Keratinocyte (primary cell): Measurements from ENCODE around the gene ALS2CL. TPM values are rescaled to one million over a fixed set of nuclear protein-coding genes. Genes with fewer than 3 reads are reported as not detected.

Source experiments
- DNase-seq: peaks from one replicate; pipeline ENCODE4 v3.0.0-alpha.2; 2011; ENCODE audit warnings: low read depth, missing footprints, low spot score
- FAIRE-seq: peaks from 2 replicates; lab custom pipeline; 2011; peaks lifted over from hg19 to GRCh38; lab: Jason Lieb, UNC
- H2AFZ ChIP-seq: 2 replicates; pipeline ENCODE4 v1.6.0; 2012; ENCODE audit warnings: low read length, control low read depth, inconsistent platforms; ENCODE audit not compliant: control insufficient read depth
- H3K27ac ChIP-seq: 2 replicates; pipeline ENCODE4 v1.5.1; 2011; ENCODE audit warnings: low read length; ENCODE audit not compliant: control insufficient read depth, insufficient read depth
- H3K27me3 ChIP-seq: 3 replicates; pipeline ENCODE4 v1.6.0; 2011; ENCODE audit warnings: low read length; ENCODE audit not compliant: control insufficient read depth, insufficient read depth; ENCODE audit errors: extremely low read depth
- H3K36me3 ChIP-seq, 2 experiments: 2 replicates in 1 of 2; 3 replicates in 1 of 2; pipeline ENCODE4 v1.5.1; 2011; ENCODE audit warnings: low read length in 2 of 2, mild to moderate bottlenecking in 1 of 2; ENCODE audit not compliant: control insufficient read depth in 2 of 2, insufficient read depth in 2 of 2; ENCODE audit errors: extremely low read depth in 1 of 2
- H3K4me1 ChIP-seq: 3 replicates; pipeline ENCODE4 v1.5.1; 2011; ENCODE audit warnings: low read length; ENCODE audit not compliant: control insufficient read depth, insufficient read depth; ENCODE audit errors: extremely low read depth
- H3K4me2 ChIP-seq: 3 replicates; pipeline ENCODE4 v1.6.0; 2011; ENCODE audit warnings: low read depth, low read length; ENCODE audit not compliant: control insufficient read depth, insufficient read depth; ENCODE audit errors: extremely low read depth
- H3K4me3 ChIP-seq, 3 experiments: fragments of 200-600 bp in 1 of 3; sonication (generic) in 1 of 3; 2 replicates in 2 of 3; 3 replicates in 1 of 3; pipeline ENCODE4 v1.5.1; 2011 to 2016; ENCODE audit warnings: low read length in 3 of 3, mild to moderate bottlenecking in 3 of 3, control low read depth in 2 of 3, inconsistent platforms in 1 of 3, low read depth in 1 of 3, mixed read lengths in 1 of 3, mixed run types in 1 of 3, moderate library complexity in 1 of 3; ENCODE audit not compliant: control insufficient read depth in 2 of 3, insufficient read depth in 2 of 3; ENCODE audit errors: extremely low read depth in 1 of 3
- H3K79me2 ChIP-seq: 2 replicates; pipeline ENCODE4 v1.6.0; 2012; ENCODE audit warnings: low read length; ENCODE audit not compliant: control insufficient read depth, insufficient read depth
- H3K9ac ChIP-seq: 3 replicates; pipeline ENCODE4 v1.6.0; 2011; ENCODE audit warnings: low read length; ENCODE audit not compliant: control insufficient read depth, insufficient read depth; ENCODE audit errors: extremely low read depth
- H3K9me1 ChIP-seq: 3 replicates; pipeline ENCODE4 v1.6.0; 2011; ENCODE audit warnings: low read length; ENCODE audit not compliant: control insufficient read depth, insufficient read depth; ENCODE audit errors: extremely low read depth
- H3K9me3 ChIP-seq: 2 replicates; pipeline ENCODE4 v1.5.1; 2012; ENCODE audit warnings: low read depth, low read length; ENCODE audit not compliant: control insufficient read depth
- H4K20me1 ChIP-seq: 3 replicates; pipeline ENCODE4 v1.6.0; 2011; ENCODE audit warnings: low read length; ENCODE audit not compliant: control insufficient read depth, insufficient read depth; ENCODE audit errors: extremely low read depth
- EZH2 ChIP-seq: IDR thresholded peaks from one replicate; pipeline ENCODE4 v1.6.1; 2012; ENCODE audit warnings: inconsistent platforms, mild to moderate bottlenecking, low read length, moderate library complexity
- dilution Hi-C: fragments of 300-500 bp; cut with MboI; formaldehyde crosslinking; loops from one replicate; pipeline ENCODE4 v1.7.0; 2020; ENCODE audit warnings: low sequenced_read_pairs; ENCODE audit not compliant: extremely low pct_ligation_motif_present
- polyA plus RNA-seq, 5 experiments: library from polyadenylated mRNA; depleted of rRNA in 3 of 5; stranded (reverse) in 3 of 5; stranded (forward) in 1 of 5; unstranded in 1 of 5; fragments of >200 nt; gene quantifications; 1 replicate in 1 of 5; 2 replicates in 3 of 5; 3 replicates in 1 of 5; pipeline versions ENCODE4 v1.2.1 to v1.2.3, GENCODE V29; 2011 to 2012; ENCODE audit warnings: missing spikeins in 2 of 5, low read depth in 1 of 5, low replicate concordance in 1 of 5
- small RNA-seq, 3 experiments: library from RNA; depleted of rRNA; stranded (forward); fragments of <200 nt; gene quantifications; one replicate each; pipeline ENCODE3, GENCODE V24; 2012; ENCODE audit warnings: low read depth in 3 of 3, low replicate concordance in 1 of 3; ENCODE audit not compliant: insufficient read length in 3 of 3
- TF ChIP-seq, protein P1 (sequence below), 3 experiments: IDR thresholded peaks in 1 of 3; conservative IDR thresholded peaks in 1 of 3; optimal IDR thresholded peaks in 1 of 3; 2 replicates in 2 of 3; 3 replicates in 1 of 3; pipeline versions ENCODE3 to v1.5.1; 2011; ENCODE audit warnings: low read length in 3 of 3, mild to moderate bottlenecking in 3 of 3, moderate library complexity in 2 of 3, control low read depth in 1 of 3, inconsistent platforms in 1 of 3; ENCODE audit not compliant: insufficient read depth in 2 of 3; ENCODE audit errors: extremely low read depth in 1 of 3

The ALS2CL gene
- polyA plus RNA-seq, 1 donor (not counting 4 experiments of a cell fraction or from before 2014, with no cell fraction given), result 40.9 TPM

DNA sequence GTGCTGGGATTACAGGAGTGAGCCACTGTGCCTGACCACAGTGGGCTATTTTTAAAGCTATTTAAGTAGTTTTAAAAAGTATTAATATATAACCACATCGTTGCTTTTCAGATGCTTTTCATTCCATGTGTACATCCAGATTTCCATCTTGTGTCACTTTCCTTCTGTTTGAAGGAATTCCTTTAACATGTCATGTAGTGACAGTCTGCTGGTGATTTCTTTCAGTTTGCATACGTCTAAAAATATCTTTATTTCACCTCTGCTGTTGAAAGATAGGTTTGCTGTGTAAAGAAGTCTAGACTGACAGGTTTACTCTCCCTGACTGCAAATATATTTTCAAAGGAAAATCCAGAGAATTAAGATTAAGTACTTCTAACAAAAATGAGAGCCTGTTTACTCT, 68.9 kb downstream of the ALS2CL start:
- H3K4me1 ChIP-seq, result peaks cover 1% of the 10 kb centered on the region
- H3K36me3 ChIP-seq, result no peaks in the 10 kb centered on the region
- DNase-seq, result no peak
- FAIRE-seq, result no peak
- no peak overlapping the region for H3K27ac ChIP-seq
- no peak overlapping the region for H2AFZ ChIP-seq
- H3K27me3 ChIP-seq, result peaks cover 3% of the 10 kb centered on the region
- H3K9me1 ChIP-seq, result no peaks in the 10 kb centered on the region
- dilution Hi-C loops, result no loop called here
- H3K9ac ChIP-seq, result no peak overlapping the region
- TF ChIP-seq, protein P1, sequence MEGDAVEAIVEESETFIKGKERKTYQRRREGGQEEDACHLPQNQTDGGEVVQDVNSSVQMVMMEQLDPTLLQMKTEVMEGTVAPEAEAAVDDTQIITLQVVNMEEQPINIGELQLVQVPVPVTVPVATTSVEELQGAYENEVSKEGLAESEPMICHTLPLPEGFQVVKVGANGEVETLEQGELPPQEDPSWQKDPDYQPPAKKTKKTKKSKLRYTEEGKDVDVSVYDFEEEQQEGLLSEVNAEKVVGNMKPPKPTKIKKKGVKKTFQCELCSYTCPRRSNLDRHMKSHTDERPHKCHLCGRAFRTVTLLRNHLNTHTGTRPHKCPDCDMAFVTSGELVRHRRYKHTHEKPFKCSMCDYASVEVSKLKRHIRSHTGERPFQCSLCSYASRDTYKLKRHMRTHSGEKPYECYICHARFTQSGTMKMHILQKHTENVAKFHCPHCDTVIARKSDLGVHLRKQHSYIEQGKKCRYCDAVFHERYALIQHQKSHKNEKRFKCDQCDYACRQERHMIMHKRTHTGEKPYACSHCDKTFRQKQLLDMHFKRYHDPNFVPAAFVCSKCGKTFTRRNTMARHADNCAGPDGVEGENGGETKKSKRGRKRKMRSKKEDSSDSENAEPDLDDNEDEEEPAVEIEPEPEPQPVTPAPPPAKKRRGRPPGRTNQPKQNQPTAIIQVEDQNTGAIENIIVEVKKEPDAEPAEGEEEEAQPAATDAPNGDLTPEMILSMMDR (optimal IDR thresholded peaks at IDR 0.05 in 1 of 3, IDR thresholded peaks at IDR 0.05 in 1 of 3, conservative IDR thresholded peaks at IDR 0.05 in 1 of 3; ENCODE audit: extremely low read depth in 1 of 3, insufficient read depth in 2 of 3, low read length in 3 of 3), result no peak
- TF ChIP-seq EZH2, result no peak
- H3K4me2 ChIP-seq, result no peak overlapping the region
- no peaks in the 10 kb centered on the region for H3K79me2 ChIP-seq
- H3K9me3 ChIP-seq, result no peaks in the 10 kb centered on the region
- H3K4me3 ChIP-seq, result no peak overlapping the region
- no peaks in the 10 kb centered on the region for H4K20me1 ChIP-seq

DNA sequence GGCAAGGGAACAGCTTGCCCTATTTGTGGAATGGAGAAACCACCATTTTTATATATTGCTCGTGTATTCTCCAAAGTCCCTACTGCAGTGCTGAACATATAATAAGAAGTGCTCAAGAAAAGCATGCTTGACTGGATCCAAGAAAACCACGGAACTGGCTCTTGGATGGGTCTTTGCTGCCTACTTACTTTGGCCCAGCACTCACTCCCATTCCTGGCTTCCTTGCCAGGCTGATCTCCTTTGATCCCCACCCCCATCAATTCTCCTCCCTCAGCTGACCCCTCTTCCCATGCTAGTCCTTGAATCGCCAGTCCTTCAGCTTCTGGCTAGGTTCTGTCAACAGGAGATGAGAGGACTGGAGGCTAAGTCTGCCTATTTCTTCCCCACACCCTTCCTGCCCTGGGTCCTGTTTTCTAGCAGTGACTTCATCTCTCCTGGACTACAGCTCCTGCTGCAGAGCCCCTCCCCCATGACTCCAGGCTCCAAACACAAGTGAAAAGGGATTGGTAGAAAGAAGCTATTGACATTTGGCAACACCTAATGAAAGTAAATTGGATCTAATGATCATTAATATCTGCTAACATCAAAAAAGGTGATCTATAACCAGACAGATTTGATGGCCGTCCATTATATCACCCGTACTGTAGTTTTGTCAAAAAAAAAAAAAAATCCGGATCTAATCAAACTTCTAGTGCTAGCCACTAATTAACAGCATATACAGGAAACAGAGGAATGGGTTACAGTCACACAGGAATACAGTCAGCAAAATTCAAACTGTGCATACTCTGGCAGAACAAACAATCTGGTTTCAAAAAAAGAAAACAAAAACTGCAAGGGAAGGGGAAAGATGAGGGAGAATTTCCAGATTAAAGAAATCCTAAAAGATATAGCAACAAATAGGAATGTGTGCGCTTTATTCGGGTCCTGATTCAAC, 73.4 kb downstream of the ALS2CL start:
- FAIRE-seq, result no peak
- no peaks in the 10 kb centered on the region for H3K79me2 ChIP-seq
- dilution Hi-C loops, result no loop called here
- no peak overlapping the region for H2AFZ ChIP-seq
- no peak for DNase-seq
- peaks cover 15% of the 10 kb centered on the region for H3K27me3 ChIP-seq
- no peak overlapping the region for H3K27ac ChIP-seq
- H4K20me1 ChIP-seq, result no peaks in the 10 kb centered on the region
- no peaks in the 10 kb centered on the region for H3K36me3 ChIP-seq
- no peak overlapping the region for H3K4me2 ChIP-seq
- no peak for TF ChIP-seq EZH2
- TF ChIP-seq, protein P1 (optimal IDR thresholded peaks at IDR 0.05 in 1 of 3, IDR thresholded peaks at IDR 0.05 in 1 of 3, conservative IDR thresholded peaks at IDR 0.05 in 1 of 3; ENCODE audit: extremely low read depth in 1 of 3, insufficient read depth in 2 of 3, low read length in 3 of 3), result no peak
- no peaks in the 10 kb centered on the region for H3K4me1 ChIP-seq
- no peaks in the 10 kb centered on the region for H3K9me3 ChIP-seq
- no peak overlapping the region for H3K9ac ChIP-seq
- no peak overlapping the region for H3K4me3 ChIP-seq
- H3K9me1 ChIP-seq, result no peaks in the 10 kb centered on the region

Small RNA genes lying within 50 kb of the gene (small RNA-seq; reads per million reads assigned to genes)
- gene RF00591, result 0 reads per million in 3 experiments

Other genes starting within 250 kb of the ALS2CL start
- 0.03 TPM in 1 of 3 replicates, not detected in the others for gene LTF, start 228.8 kb downstream of the ALS2CL start, polyA plus RNA-seq
- gene RTP3, start 195.7 kb downstream of the ALS2CL start, polyA plus RNA-seq, result not detected in 3 replicates
- gene LRRC2, start 127.4 kb downstream of the ALS2CL start, polyA plus RNA-seq, result 0.17 to 0.58 TPM (median 0.51 TPM) in 3 replicates
- not detected in 3 replicates for gene FAM240A, start 81.2 kb downstream of the ALS2CL start, polyA plus RNA-seq
- 0.04 to 0.07 TPM in 2 of 3 replicates, not detected in the other for gene TMIE, start 7.7 kb upstream of the ALS2CL start, polyA plus RNA-seq
- not detected in 3 replicates for gene PRSS50, start 24.2 kb upstream of the ALS2CL start, polyA plus RNA-seq
- not detected in 3 replicates for gene MYL3, start 169.8 kb upstream of the ALS2CL start, polyA plus RNA-seq
- not detected in 3 replicates for gene PTH1R, start 184.0 kb upstream of the ALS2CL start, polyA plus RNA-seq